ENCODE data around the gene ZSCAN29. TPM values are rescaled to one million over a fixed set of nuclear protein-coding genes. Genes with fewer than 3 reads are reported as not detected.

The ZSCAN29 gene
- total and polyA plus RNA-seq, 3 donors from 2014 or later = 25.3 to 62.5 (median 42.8) TPM

GRCh38 chr15:43382310-43382709, 11.5 kb upstream of the ZSCAN29 start:
- Histone ChIP-seq H3K27ac (no peak overlapping the region), H3K9me3 (no peaks in the 10 kb centered on the region), H3K27me3 (no peaks in the 10 kb centered on the region), H3K4me3 (no peak overlapping the region), H3K36me3 (ENCODE audit: low read depth, missing control alignments) (no peaks in the 10 kb centered on the region), H3K4me1 (no peaks in the 10 kb centered on the region)
- intact Hi-C loops (cut with DNase I; ENCODE audit: low total_unique reads) = no loop called here
- 93 to 94% methylated on average over 4 of the region's 4 CpGs for WGBS, 2 donors
- no peak for DNase-seq
- TF ChIP-seq CTCF (IDR thresholded peaks at IDR 0.05) = no peak

GRCh38 chr15:43378601-43379000, 7.8 kb upstream of the ZSCAN29 start:
- no peak for DNase-seq
- TF ChIP-seq CTCF (IDR thresholded peaks at IDR 0.05) = no peak
- TF ChIP-seq POLR2A (IDR thresholded peaks at IDR 0.05) = no peak
- no peaks in the 10 kb centered on the region for H3K4me1 ChIP-seq
- H3K27me3 ChIP-seq = no peaks in the 10 kb centered on the region
- no peaks in the 10 kb centered on the region for H3K36me3 ChIP-seq (ENCODE audit: low read depth, missing control alignments)
- intact Hi-C loops (cut with DNase I; ENCODE audit: low total_unique reads) = no loop called here
- no peak overlapping the region for H3K27ac ChIP-seq
- no peak overlapping the region for H3K4me3 ChIP-seq
- no peaks in the 10 kb centered on the region for H3K9me3 ChIP-seq

DNA sequence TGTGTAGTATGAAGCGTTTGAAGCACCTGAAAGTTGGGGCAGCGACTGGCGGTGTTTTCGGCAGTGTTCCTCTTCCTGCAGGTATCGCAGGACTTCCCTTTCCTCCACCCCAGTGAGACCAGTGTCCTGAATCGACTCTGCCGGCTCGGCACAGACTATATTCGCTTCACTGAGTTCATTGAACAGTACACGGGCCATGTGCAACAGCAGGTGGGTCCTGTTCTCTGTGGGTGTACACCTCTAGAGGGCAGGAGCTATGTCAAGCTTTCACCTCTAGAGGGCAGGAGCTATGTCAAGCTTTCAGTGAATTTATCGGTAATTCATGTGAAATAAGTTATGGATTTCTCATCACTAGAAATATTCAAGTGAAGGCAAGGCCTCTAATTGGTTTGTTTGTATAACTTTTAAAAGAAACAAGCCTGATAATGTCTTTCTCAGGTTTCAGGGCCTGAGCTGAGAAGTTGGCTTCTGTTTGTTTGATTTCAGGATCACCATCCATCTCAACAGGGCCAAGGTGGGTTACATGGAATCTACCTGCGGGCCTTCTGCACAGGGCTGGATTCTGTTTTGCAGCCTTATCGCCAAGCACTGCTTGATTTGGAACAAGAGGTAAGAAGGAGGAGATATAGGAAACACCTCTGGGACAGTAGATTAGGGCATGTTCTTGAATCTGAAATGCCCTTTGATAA, 5.3 kb upstream of the ZSCAN29 start:
- H3K4me3 ChIP-seq = no peak overlapping the region
- DNase-seq = peak; percentile 33
- WGBS, 2 donors = 88 to 91% methylated on average over 13 of the region's 13 CpGs

DNA sequence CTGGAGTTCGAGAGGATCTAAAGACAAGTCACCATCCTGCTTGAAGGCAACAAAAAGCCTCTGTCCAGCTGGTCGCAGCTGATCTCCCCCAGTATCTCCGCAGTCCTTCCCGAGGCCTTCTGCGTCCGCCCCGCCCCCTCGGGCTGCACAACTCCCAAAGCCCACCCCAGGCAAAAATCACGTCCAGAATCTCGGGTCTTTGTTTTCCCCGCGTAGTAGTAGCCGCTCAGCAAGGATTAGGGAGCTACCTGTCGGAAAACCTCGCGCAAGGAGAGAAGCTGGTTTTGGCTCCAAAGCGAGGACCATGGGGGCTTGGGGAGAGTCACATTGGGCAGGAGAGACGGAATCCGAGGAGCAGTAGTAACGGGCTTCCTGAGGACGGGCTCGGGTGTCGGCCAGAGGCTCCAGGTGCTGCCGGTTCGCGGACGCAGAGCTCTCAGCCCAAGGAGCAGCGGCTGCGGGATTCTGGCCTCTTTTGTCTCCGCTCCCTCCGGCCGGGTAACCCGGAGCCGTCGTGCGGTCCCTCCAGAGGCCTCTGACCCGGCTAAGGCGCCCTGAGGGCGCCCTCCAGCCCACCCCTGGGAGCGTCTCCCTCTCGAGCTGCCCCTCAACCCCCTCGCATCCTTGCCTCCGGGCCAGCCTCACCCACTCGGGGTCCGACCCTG, 401 bp downstream of the ZSCAN29 start:
- H3K4me3 ChIP-seq = peak overlapping the region; percentile 95
- H3K27me3 ChIP-seq = no peaks in the 10 kb centered on the region
- peaks cover 11% of the 10 kb centered on the region for H3K4me1 ChIP-seq
- no peaks in the 10 kb centered on the region for H3K36me3 ChIP-seq (ENCODE audit: low read depth, missing control alignments)
- 1 to 4% methylated on average over 23 to 45 of the region's 45 CpGs for WGBS, 2 donors
- H3K9me3 ChIP-seq = no peaks in the 10 kb centered on the region
- peak; percentile 36 for DNase-seq
- intact Hi-C loops (cut with DNase I; ENCODE audit: low total_unique reads) = no loop called here
- H3K27ac ChIP-seq = peak overlapping the region; percentile 42 to 73
- TF ChIP-seq POLR2A (IDR thresholded peaks at IDR 0.05) = no peak
- no peak for TF ChIP-seq CTCF (IDR thresholded peaks at IDR 0.05)

More for the DNA sequence above, 5.3 kb upstream of the ZSCAN29 start:
- H3K27ac ChIP-seq = no peak overlapping the region
- intact Hi-C loops (cut with DNase I; ENCODE audit: low total_unique reads) = no loop called here
- peaks cover 4% of the 10 kb centered on the region for H3K4me1 ChIP-seq
- H3K36me3 ChIP-seq (ENCODE audit: low read depth, missing control alignments) = no peaks in the 10 kb centered on the region
- H3K27me3 ChIP-seq = no peaks in the 10 kb centered on the region
- TF ChIP-seq CTCF (IDR thresholded peaks at IDR 0.05) (peak; percentile 32 to 62 (median 51)), POLR2A (IDR thresholded peaks at IDR 0.05) (no peak)
- no peaks in the 10 kb centered on the region for H3K9me3 ChIP-seq
